Measurements from ENCODE around the gene KDM5A. TPM values are rescaled to one million over a fixed set of nuclear protein-coding genes. Genes with fewer than 3 reads are reported as not detected.

Gene KDM5A
- total RNA-seq, 2 experiments from 2014 or later = 39.6 to 88.8 TPM

DNA sequence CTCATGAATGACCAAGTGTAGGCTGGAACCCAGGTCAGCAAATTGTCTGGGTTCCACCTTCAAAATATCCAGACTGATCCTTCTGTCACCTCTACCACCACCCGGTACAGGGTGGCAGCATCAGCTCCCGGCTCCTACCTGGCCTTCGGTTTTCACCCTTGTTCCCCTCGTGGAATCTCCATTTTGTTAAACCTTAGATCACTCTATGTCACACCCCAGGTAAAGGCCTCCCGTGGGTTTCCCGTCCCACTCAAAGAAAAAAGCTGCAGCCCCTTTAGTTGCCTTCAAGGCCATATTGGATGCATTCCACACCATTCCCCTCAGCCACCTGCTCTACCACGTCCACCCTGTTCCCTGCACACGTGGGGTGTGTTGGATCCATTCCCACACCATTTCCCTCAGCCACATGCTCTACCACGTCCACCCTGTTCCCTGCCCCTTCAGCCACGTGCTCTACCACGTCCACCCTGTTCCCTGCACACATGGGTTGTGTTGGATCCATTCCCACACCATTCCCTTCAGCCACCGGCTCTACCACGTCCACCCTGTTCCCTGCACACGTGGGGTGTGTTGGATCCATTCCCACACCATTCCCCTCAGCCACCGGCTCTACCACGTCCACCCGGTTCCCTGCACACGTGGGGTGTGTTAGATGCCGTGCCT lies 150.3 kb downstream of the KDM5A start:
- no peak overlapping the region for H3K27ac ChIP-seq (ENCODE audit: low read depth, low read length, poor library complexity, severe bottlenecking)
- H4K20me1 ChIP-seq (ENCODE audit: insufficient read depth, low read length) = no peaks in the 10 kb centered on the region
- TF ChIP-seq, protein P1, sequence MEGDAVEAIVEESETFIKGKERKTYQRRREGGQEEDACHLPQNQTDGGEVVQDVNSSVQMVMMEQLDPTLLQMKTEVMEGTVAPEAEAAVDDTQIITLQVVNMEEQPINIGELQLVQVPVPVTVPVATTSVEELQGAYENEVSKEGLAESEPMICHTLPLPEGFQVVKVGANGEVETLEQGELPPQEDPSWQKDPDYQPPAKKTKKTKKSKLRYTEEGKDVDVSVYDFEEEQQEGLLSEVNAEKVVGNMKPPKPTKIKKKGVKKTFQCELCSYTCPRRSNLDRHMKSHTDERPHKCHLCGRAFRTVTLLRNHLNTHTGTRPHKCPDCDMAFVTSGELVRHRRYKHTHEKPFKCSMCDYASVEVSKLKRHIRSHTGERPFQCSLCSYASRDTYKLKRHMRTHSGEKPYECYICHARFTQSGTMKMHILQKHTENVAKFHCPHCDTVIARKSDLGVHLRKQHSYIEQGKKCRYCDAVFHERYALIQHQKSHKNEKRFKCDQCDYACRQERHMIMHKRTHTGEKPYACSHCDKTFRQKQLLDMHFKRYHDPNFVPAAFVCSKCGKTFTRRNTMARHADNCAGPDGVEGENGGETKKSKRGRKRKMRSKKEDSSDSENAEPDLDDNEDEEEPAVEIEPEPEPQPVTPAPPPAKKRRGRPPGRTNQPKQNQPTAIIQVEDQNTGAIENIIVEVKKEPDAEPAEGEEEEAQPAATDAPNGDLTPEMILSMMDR (conservative IDR thresholded peaks at IDR 0.05; ENCODE audit: low read length) = no peak
- TF ChIP-seq EZH2phosphoT487 (IDR thresholded peaks at IDR 0.05; ENCODE audit: borderline replicate concordance, low read depth, low read length) = no peak
- no peak overlapping the region for H3K4me3 ChIP-seq (ENCODE audit: low read depth, low read length, poor library complexity, severe bottlenecking)
- no TSS peak for BruUV-seq (replicated peaks)
- H3K4me1 ChIP-seq (ENCODE audit: insufficient read depth, low read length, poor library complexity, severe bottlenecking) = no peaks in the 10 kb centered on the region
- ChIA-PET POLR2A (no interaction called here), CTCF (ENCODE audit: unreplicated experiment) (no interaction called here)
- H3K9me2 ChIP-seq (ENCODE audit: insufficient read depth, low read length) = no peaks in the 10 kb centered on the region
- 0 out of 2 replicates have a peak, but pooled peaks cover 5% of the 10 kb centered on the region for H3K9me3 ChIP-seq (ENCODE audit: low read length)
- intact Hi-C loops (cut with micrococcal nuclease; ENCODE audit: unreplicated experiment) = no loop called here
- no peaks in the 10 kb centered on the region for H3K79me2 ChIP-seq (ENCODE audit: insufficient read depth, low read depth, low read length)
- DNase-seq (ENCODE audit: low spot score) = no peak
- H2AFZ ChIP-seq (ENCODE audit: low read length) = no peak overlapping the region
- no peak overlapping the region for H3K4me2 ChIP-seq (ENCODE audit: low read length)
- no peaks in the 10 kb centered on the region for H3K36me3 ChIP-seq (ENCODE audit: insufficient read depth, low read length)

DNA sequence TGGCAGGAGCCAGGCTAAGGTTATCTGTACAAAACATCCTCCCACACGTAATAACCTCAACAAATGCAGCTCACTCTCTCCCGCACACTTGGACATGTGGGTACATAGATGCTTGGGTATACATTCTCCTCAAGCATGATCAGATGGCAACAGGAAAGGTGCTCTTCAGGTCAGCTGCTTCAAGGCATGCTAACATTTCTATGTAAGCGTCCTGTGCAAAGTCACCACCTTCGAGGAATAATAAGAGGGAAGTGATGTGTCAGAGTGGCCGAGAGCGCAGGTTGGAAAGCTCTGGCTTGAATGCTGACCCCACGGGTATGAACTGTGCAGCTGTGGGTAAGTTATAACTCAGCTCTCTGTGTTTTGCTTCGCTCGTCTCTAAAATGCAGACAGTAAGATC lies 151.0 kb downstream of the KDM5A start:
- no peaks in the 10 kb centered on the region for H3K4me1 ChIP-seq (ENCODE audit: insufficient read depth, low read length, poor library complexity, severe bottlenecking)
- intact Hi-C loops (cut with micrococcal nuclease; ENCODE audit: unreplicated experiment) = no loop called here
- no peak overlapping the region for H3K4me3 ChIP-seq (ENCODE audit: low read depth, low read length, poor library complexity, severe bottlenecking)
- H3K79me2 ChIP-seq (ENCODE audit: insufficient read depth, low read depth, low read length) = no peaks in the 10 kb centered on the region
- no peaks in the 10 kb centered on the region for H3K9me2 ChIP-seq (ENCODE audit: insufficient read depth, low read length)
- TF ChIP-seq EZH2phosphoT487 (IDR thresholded peaks at IDR 0.05; ENCODE audit: borderline replicate concordance, low read depth, low read length) = no peak
- TF ChIP-seq, protein P1 (conservative IDR thresholded peaks at IDR 0.05; ENCODE audit: low read length) = no peak
- DNase-seq (ENCODE audit: low spot score) = no peak
- H3K4me2 ChIP-seq (ENCODE audit: low read length) = no peak overlapping the region
- no peak overlapping the region for H2AFZ ChIP-seq (ENCODE audit: low read length)
- H4K20me1 ChIP-seq (ENCODE audit: insufficient read depth, low read length) = no peaks in the 10 kb centered on the region
- no peaks in the 10 kb centered on the region for H3K36me3 ChIP-seq (ENCODE audit: insufficient read depth, low read length)
- BruUV-seq (replicated peaks) = no TSS peak
- 0 out of 2 replicates have a peak, but pooled peaks cover 5% of the 10 kb centered on the region for H3K9me3 ChIP-seq (ENCODE audit: low read length)
- H3K27ac ChIP-seq (ENCODE audit: low read depth, low read length, poor library complexity, severe bottlenecking) = no peak overlapping the region
- POLR2A ChIA-PET = no interaction called here
- CTCF ChIA-PET (ENCODE audit: unreplicated experiment) = no interaction called here

DNA sequence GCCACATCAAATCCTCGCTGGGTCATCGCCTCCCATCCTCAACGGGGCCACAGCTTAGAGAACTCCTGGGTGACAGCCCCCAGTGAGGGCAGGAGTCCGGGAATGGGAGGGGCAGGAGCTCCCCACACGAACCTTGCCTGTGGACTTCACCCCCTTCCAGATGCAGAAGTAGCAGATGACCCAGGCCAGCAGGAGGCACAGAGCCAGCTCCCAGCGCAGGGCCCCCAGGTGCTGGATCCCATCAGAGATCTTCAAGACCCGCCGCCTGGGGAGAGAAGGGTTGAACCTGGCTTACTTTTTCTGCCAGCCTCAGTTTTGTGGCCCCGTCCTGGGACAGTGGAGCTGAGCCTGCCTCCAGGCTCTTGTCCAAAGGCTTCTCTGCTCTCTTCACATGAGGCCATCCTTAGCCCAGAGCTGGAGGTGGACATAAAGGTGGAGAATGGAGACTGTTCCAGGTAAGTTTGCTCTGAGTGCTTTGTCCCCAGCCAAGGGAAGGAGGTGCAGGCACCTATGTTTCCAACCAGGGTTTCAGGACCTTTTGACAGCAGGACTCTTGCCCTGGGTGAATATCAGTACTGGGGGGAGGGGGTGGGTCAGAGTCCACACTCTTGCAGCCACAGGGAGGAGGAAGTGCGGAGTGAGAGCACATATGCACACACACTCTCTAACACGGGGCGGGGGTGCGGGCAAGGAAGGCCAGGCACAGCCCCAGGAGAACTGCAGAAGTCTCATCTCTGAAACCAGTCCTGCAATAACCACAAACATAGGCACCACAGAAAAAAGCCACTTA lies 151.9 kb downstream of the KDM5A start:
- no peaks in the 10 kb centered on the region for H3K79me2 ChIP-seq (ENCODE audit: insufficient read depth, low read depth, low read length)
- H3K27ac ChIP-seq (ENCODE audit: low read depth, low read length, poor library complexity, severe bottlenecking) = no peak overlapping the region
- H3K9me2 ChIP-seq (ENCODE audit: insufficient read depth, low read length) = no peaks in the 10 kb centered on the region
- H2AFZ ChIP-seq (ENCODE audit: low read length) = no peak overlapping the region
- no peak overlapping the region for H3K4me3 ChIP-seq (ENCODE audit: low read depth, low read length, poor library complexity, severe bottlenecking)
- intact Hi-C loops (cut with micrococcal nuclease; ENCODE audit: unreplicated experiment) = no loop called here
- BruUV-seq (replicated peaks) = no TSS peak
- H4K20me1 ChIP-seq (ENCODE audit: insufficient read depth, low read length) = no peaks in the 10 kb centered on the region
- CTCF ChIA-PET (ENCODE audit: unreplicated experiment) = no interaction called here
- POLR2A ChIA-PET = no interaction called here
- H3K4me2 ChIP-seq (ENCODE audit: low read length) = no peak overlapping the region
- no peaks in the 10 kb centered on the region for H3K36me3 ChIP-seq (ENCODE audit: insufficient read depth, low read length)
- H3K4me1 ChIP-seq (ENCODE audit: insufficient read depth, low read length, poor library complexity, severe bottlenecking) = no peaks in the 10 kb centered on the region
- TF ChIP-seq EZH2phosphoT487 (IDR thresholded peaks at IDR 0.05; ENCODE audit: borderline replicate concordance, low read depth, low read length) = no peak
- TF ChIP-seq, protein P1 (conservative IDR thresholded peaks at IDR 0.05; ENCODE audit: low read length) = no peak
- DNase-seq (ENCODE audit: low spot score) = no peak
- H3K9me3 ChIP-seq (ENCODE audit: low read length) = 0 out of 2 replicates have a peak, but pooled peaks cover 5% of the 10 kb centered on the region
